Measurements from ENCODE around the gene SMIM1. TPM values are rescaled to one million over a fixed set of nuclear protein-coding genes. Genes with fewer than 3 reads are reported as not detected.
"Not testable (repeated sequence)": the region's sequence is repeated elsewhere in the genome, so short reads cannot be mapped to it uniquely, and the experiment has no call there.

Gene SMIM1
- total RNA-seq, 8 experiments from 2014 or later, result 0.87 to 5.2 (median 2.7) TPM

GRCh38 chr1:3742439-3743298 lies 29.9 kb upstream of the SMIM1 start:
- 68 to 100% (median 93%) methylated on average over 3 to 14 of the region's 24 CpGs; no CpG with 5 or more reads in 3 of the 10 experiments for WGBS, 10 experiments
- ATAC-seq (replicated peaks in 6 of 8), result no peak
- in situ Hi-C loops (cut with MboI; ENCODE audit: low pct_unique_long_range_greater_than_20kb in 2 of 9, low sequenced_read_pairs in 9 of 9, unreplicated experiment in 9 of 9), result no loop called here

DNA sequence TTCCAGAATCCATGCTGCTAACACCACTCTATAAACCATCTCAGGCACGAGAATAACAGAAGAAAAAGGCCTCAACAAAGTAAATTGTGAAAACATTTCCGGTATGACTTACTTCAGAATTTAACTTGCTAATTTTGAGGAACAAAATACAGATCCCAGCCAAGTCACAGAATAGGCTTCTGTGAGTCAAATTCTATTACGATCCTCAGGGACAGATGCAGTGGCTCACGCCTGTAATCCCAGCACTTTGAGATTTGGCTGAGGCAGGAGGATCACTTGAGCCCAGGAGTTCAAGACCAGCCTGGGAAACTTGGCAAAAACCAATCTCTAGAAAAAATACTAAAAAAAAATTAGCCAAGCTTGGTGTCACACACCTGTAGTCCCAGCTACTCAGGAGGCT lies 29.1 kb upstream of the SMIM1 start:
- ATAC-seq (replicated peaks in 6 of 8), result peak in 2 of 8 experiments; percentile 46 to 47
- no peak overlapping the region for H3K27ac ChIP-seq
- WGBS, 10 experiments, result 10 to 100% (median 51%) methylated on average over 2 to 4 of the region's 4 CpGs; no CpG with 5 or more reads in 3 of the 10 experiments
- in situ Hi-C loops (cut with MboI; ENCODE audit: low pct_unique_long_range_greater_than_20kb in 2 of 9, low sequenced_read_pairs in 9 of 9, unreplicated experiment in 9 of 9), result no loop called here
- H3K4me3 ChIP-seq, result no peak overlapping the region
- peaks cover 22 to 25% of the 10 kb centered on the region in 2 donors for H3K4me1 ChIP-seq (replicated peaks in 1 of 2)

More at GRCh38 chr1:3742439-3743298, 29.9 kb upstream of the SMIM1 start:
- Histone ChIP-seq H3K27ac (no peak overlapping the region), H3K4me1 (replicated peaks in 1 of 2) (peaks cover 19 to 23% of the 10 kb centered on the region in 2 donors), H3K4me3 (no peak overlapping the region)

GRCh38 chr1:3743826-3744225 lies 28.7 kb upstream of the SMIM1 start:
- in situ Hi-C loops (cut with MboI; ENCODE audit: low pct_unique_long_range_greater_than_20kb in 2 of 9, low sequenced_read_pairs in 9 of 9, unreplicated experiment in 9 of 9), result no loop called here
- peak in 1 of 8 experiments; percentile 10 for ATAC-seq (replicated peaks in 6 of 8)
- Histone ChIP-seq H3K4me1 (replicated peaks in 1 of 2) (peaks cover 22 to 25% of the 10 kb centered on the region in 2 donors), H3K4me3 (no peak overlapping the region), H3K27ac (no peak overlapping the region)
- WGBS, 10 experiments, result 92 to 100% (median 96%) methylated on average over 2 to 11 of the region's 12 CpGs; no CpG with 5 or more reads in 3 of the 10 experiments

GRCh38 chr1:3744646-3745045 lies 27.9 kb upstream of the SMIM1 start:
- WGBS, 10 experiments, result 87 to 100% (median 89%) methylated on average over 1 to 8 of the region's 10 CpGs; no CpG with 5 or more reads in 7 of the 10 experiments

DNA sequence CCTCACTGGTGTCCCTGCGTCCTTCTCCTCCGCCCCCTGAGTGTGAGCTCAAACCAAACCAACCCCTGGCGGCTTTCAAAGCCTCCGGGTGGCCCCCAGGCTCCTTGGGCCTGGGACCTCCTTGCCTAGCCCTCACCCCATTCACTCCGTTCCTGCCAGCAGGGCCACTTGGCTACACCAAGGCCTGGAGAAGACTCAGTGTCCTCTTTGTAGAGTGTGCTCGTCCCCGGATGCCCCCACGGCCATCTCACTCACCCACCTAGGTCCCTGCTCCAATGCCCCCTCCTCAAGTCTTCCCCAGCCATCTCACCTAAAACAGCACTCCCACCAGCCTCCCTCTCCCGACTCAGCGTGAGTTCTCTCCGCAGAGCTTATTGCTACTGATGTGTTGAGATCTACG lies 27.5 kb upstream of the SMIM1 start:
- in situ Hi-C loops (cut with MboI; ENCODE audit: low pct_unique_long_range_greater_than_20kb in 2 of 9, low sequenced_read_pairs in 9 of 9, unreplicated experiment in 9 of 9), result no loop called here
- no peak for ATAC-seq (replicated peaks in 6 of 8)
- Histone ChIP-seq H3K27ac (no peak overlapping the region), H3K4me3 (no peak overlapping the region), H3K4me1 (replicated peaks in 1 of 2) (peaks cover 22 to 25% of the 10 kb centered on the region in 2 donors)
- 80 to 93% (median 87%) methylated on average over 2 to 7 of the region's 12 CpGs; no CpG with 5 or more reads in 6 of the 10 experiments for WGBS, 10 experiments

More at GRCh38 chr1:3744646-3745045, 27.9 kb upstream of the SMIM1 start:
- ATAC-seq (replicated peaks in 6 of 8), result no peak
- in situ Hi-C loops (cut with MboI; ENCODE audit: low pct_unique_long_range_greater_than_20kb in 2 of 9, low sequenced_read_pairs in 9 of 9, unreplicated experiment in 9 of 9), result no loop called here
- H3K4me3 ChIP-seq, result no peak overlapping the region
- no peak overlapping the region for H3K27ac ChIP-seq
- peaks cover 22 to 25% of the 10 kb centered on the region in 2 donors for H3K4me1 ChIP-seq (replicated peaks in 1 of 2)

DNA sequence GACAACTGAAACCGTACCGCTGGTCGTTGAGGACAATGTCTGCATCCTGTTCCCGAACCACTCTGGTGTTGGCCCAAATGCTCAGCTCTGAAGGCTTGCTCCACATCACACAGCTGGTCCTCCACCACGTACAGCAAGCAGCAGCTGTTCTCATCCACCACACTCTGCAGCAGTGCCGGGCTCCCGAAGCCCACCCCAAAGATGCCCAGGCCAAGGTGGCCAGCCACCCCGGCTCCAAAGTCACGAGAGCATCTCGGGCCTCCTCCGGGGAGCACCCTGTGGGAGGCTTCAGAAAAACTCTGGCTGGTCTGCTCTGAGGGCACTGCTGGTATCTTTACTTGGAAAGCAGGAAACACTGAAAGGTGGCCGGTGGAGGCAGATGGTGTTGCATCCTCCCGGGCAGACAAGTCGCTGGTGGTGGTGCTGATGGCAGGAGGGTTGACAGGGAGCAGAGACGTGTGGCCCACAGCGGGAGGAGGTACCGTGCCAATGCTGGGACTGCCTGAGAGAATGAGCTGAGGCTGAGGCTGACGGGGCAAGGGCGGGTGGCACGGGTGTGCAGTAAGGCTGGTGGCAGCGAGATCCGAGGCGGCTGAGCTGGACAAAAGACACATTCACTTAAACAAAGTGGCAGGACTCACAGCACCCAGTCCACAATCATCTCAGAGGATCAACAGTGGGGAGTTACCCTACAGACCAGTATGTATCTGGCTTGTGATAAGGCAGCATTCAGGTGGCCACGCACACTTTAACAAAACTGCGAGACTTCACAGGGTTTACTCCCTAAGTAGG lies 26.8 kb upstream of the SMIM1 start:
- Histone ChIP-seq H3K4me1 (replicated peaks in 1 of 2) (peaks cover 22 to 25% of the 10 kb centered on the region in 2 donors), H3K27ac (no peak overlapping the region), H3K4me3 (peak overlapping the region; percentile 57 to 89 (median 76))
- in situ Hi-C loops (cut with MboI; ENCODE audit: low pct_unique_long_range_greater_than_20kb in 2 of 9, low sequenced_read_pairs in 9 of 9, unreplicated experiment in 9 of 9), result no loop called here
- 57 to 83% (median 70%) methylated on average over 1 to 19 of the region's 25 CpGs; no CpG with 5 or more reads in 4 of the 10 experiments for WGBS, 10 experiments
- no peak for ATAC-seq (replicated peaks in 6 of 8)

GRCh38 chr1:3746389-3746829 lies 26.1 kb upstream of the SMIM1 start:
- H3K4me3 ChIP-seq, result peak overlapping the region; percentile 57 to 89 (median 76)
- H3K27ac ChIP-seq, result no peak overlapping the region
- WGBS, 10 experiments, result 0 to 32% (median 4%) methylated on average over 2 to 18 of the region's 35 CpGs; no CpG with 5 or more reads in 4 of the 10 experiments
- in situ Hi-C loops (cut with MboI; ENCODE audit: low pct_unique_long_range_greater_than_20kb in 2 of 9, low sequenced_read_pairs in 9 of 9, unreplicated experiment in 9 of 9), result no loop called here
- H3K4me1 ChIP-seq (replicated peaks in 1 of 2), result peaks cover 22 to 25% of the 10 kb centered on the region in 2 donors
- peak in 5 of 8 experiments; percentile 1 to 20 (median 9) for ATAC-seq (replicated peaks in 6 of 8)

DNA sequence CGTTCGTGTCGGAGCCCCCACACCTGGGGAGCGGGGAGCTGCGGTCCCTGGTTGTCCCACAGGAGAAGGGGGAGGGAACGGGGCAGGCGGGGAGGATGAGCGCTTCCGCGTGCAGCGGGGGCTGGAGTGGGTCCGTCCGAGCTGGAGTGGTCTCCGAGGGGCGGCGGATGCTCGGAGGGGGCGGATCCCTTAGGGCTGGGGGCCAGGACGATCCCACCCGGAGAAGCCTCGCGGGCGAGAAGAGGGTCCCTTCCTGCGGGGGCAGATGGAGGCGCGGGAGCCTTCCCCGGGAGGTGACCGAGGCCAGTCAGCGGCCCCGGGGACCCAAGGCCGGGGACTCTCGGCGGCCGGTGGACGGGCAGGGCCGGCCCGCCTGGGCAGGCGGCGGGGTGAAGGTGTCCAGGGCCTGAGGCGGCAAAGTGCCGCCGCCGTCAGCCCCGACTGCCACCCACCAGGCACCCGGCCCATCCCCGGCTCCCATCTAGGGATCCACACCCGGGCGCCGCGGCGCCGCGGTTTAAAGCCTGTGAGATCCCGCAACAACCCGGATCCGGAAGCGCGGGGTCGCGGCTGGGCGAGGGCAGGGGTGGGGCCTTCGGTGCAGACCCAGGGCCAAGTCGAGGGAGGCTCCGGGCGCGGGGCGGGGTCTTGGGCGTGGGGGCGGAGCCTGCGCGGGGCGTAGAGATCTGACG lies 25.6 kb upstream of the SMIM1 start:
- ATAC-seq (replicated peaks in 6 of 8), result peak; percentile 75 to 97 (median 95)
- Histone ChIP-seq H3K4me3 (peak overlapping the region; percentile 57 to 89 (median 76)), H3K27ac (no peak overlapping the region), H3K4me1 (replicated peaks in 1 of 2) (peaks cover 22 to 25% of the 10 kb centered on the region in 2 donors)
- in situ Hi-C loops (cut with MboI; ENCODE audit: low pct_unique_long_range_greater_than_20kb in 2 of 9, low sequenced_read_pairs in 9 of 9, unreplicated experiment in 9 of 9), result no loop called here
- WGBS, 10 experiments, result 0% methylated on average over 1 to 5 of the region's 73 CpGs; no CpG with 5 or more reads in 7 of the 10 experiments

GRCh38 chr1:3747522-3747848 lies 25.1 kb upstream of the SMIM1 start:
- Histone ChIP-seq H3K4me1 (replicated peaks in 1 of 2) (peaks cover 22 to 25% of the 10 kb centered on the region in 2 donors), H3K27ac (no peak overlapping the region), H3K4me3 (peak overlapping the region; percentile 57 to 89 (median 76))
- no peak for ATAC-seq (replicated peaks in 6 of 8)
- 35 to 100% (median 67%) methylated on average over 1 to 6 of the region's 6 CpGs; no CpG with 5 or more reads in 4 of the 10 experiments for WGBS, 10 experiments
- in situ Hi-C loops (cut with MboI; ENCODE audit: low pct_unique_long_range_greater_than_20kb in 2 of 9, low sequenced_read_pairs in 9 of 9, unreplicated experiment in 9 of 9), result no loop called here

- H3K4me3 ChIP-seq, result peak overlapping the region in 3 of 5 donors; percentile 57 to 78 (median 75)
- ATAC-seq (replicated peaks in 6 of 8), result no peak
- H3K27ac ChIP-seq, result no peak overlapping the region
- H3K4me1 ChIP-seq (replicated peaks in 1 of 2), result peaks cover 22 to 25% of the 10 kb centered on the region in 2 donors
- in situ Hi-C loops (cut with MboI; ENCODE audit: low pct_unique_long_range_greater_than_20kb in 2 of 9, low sequenced_read_pairs in 9 of 9, unreplicated experiment in 9 of 9), result no loop called here
- 80 to 100% (median 87%) methylated on average over 1 to 12 of the region's 13 CpGs; no CpG with 5 or more reads in 4 of the 10 experiments for WGBS, 10 experiments
Measured at GRCh38 chr1:3747903-3748302, 24.6 kb upstream of the SMIM1 start.

DNA sequence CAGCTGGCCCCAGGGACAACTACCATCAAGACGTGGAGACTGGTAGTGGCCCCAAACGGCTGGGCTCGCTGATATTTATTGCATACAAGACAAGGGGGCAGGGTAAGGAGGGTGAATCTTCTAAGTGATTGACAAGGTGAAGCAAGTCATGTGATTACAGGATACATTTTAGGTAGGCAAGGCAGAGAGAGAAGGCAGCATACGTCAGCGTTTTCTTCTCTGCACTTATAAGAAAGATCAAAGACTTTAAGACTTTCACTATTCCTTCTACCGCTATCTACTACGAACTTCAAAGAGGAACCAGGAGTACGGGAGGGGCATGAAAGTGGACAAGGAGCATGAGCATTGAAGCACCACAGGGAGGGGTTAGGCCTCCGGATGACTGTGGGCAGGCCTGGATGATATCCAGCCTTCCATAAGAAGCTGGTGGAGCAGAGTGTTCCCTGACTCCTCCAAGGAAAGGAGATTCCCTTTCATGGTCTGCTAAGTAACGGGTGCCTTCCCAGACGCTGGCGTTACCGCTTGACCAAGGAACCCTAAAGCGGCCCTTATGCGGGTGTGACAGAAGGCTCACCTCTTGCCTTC lies 24.1 kb upstream of the SMIM1 start:
- ATAC-seq (replicated peaks in 6 of 8); in situ Hi-C loops (cut with MboI; ENCODE audit: low pct_unique_long_range_greater_than_20kb in 2 of 9, low sequenced_read_pairs in 9 of 9, unreplicated experiment in 9 of 9): not testable (repeated sequence)
- WGBS, 10 experiments, result 56 to 100% (median 79%) methylated on average over 2 to 12 of the region's 15 CpGs; no CpG with 5 or more reads in 2 of the 10 experiments

GRCh38 chr1:3749512-3749911 lies 23.0 kb upstream of the SMIM1 start:
- ATAC-seq (replicated peaks in 6 of 8), result no peak
- Histone ChIP-seq H3K4me3 (no peak overlapping the region), H3K4me1 (replicated peaks in 1 of 2) (peaks cover 22 to 23% of the 10 kb centered on the region in 2 donors), H3K27ac (no peak overlapping the region)
- in situ Hi-C loops (cut with MboI; ENCODE audit: low pct_unique_long_range_greater_than_20kb in 2 of 9, low sequenced_read_pairs in 9 of 9, unreplicated experiment in 9 of 9), result no loop called here
- 0 to 91% (median 57%) methylated on average over 1 to 5 of the region's 5 CpGs for WGBS, 10 experiments

More for the DNA sequence above, 24.1 kb upstream of the SMIM1 start:
- not testable (repeated sequence) for H3K4me3 ChIP-seq, H3K27ac ChIP-seq
- peaks cover 22 to 25% of the 10 kb centered on the region in 2 donors for H3K4me1 ChIP-seq (replicated peaks in 1 of 2)

All from motor neuron (in vitro differentiated cells).